Measurements from ENCODE around the gene TRPC4. TPM values are rescaled to one million over a fixed set of nuclear protein-coding genes. Genes with fewer than 3 reads are reported as not detected.

The TRPC4 gene
- total RNA-seq, 1 experiment from 2014 or later, result 0.22 TPM

DNA sequence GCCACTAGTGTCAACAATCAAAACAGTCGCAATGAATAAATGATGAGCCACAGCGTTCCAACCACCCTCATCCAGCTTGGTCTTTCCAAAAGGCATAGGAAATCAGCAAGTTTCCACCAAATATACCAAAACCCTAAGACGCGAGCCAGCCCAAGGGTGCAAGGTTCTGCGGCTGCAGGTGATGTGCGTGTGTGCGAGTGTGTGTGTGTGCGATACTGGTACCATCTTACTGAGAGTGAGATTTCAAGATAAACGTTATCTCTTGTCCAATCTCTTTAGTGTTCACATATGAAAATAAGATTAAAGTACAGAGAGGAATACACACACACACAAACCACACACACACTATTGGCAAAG lies 895 bp upstream of the TRPC4 start:
- no peak for ATAC-seq
- TF ChIP-seq, protein P1, sequence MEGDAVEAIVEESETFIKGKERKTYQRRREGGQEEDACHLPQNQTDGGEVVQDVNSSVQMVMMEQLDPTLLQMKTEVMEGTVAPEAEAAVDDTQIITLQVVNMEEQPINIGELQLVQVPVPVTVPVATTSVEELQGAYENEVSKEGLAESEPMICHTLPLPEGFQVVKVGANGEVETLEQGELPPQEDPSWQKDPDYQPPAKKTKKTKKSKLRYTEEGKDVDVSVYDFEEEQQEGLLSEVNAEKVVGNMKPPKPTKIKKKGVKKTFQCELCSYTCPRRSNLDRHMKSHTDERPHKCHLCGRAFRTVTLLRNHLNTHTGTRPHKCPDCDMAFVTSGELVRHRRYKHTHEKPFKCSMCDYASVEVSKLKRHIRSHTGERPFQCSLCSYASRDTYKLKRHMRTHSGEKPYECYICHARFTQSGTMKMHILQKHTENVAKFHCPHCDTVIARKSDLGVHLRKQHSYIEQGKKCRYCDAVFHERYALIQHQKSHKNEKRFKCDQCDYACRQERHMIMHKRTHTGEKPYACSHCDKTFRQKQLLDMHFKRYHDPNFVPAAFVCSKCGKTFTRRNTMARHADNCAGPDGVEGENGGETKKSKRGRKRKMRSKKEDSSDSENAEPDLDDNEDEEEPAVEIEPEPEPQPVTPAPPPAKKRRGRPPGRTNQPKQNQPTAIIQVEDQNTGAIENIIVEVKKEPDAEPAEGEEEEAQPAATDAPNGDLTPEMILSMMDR (conservative IDR thresholded peaks at IDR 0.05; ENCODE audit: low read depth, low read length), result no peak
- TF ChIP-seq EZH2phosphoT487 (IDR thresholded peaks at IDR 0.05; ENCODE audit: borderline replicate concordance, low read length) (no peak), EZH2 (IDR thresholded peaks at IDR 0.05; ENCODE audit: low read length, unreplicated experiment) (no peak)
- H4K20me1 ChIP-seq (ENCODE audit: low read length), result no peaks in the 10 kb centered on the region
- H3K9me3 ChIP-seq (ENCODE audit: low read length), result no peaks in the 10 kb centered on the region
- H3K9me2 ChIP-seq (replicated peaks; ENCODE audit: low read length), result no peaks in the 10 kb centered on the region
- no peaks in the 10 kb centered on the region for H3K36me3 ChIP-seq (ENCODE audit: low read depth, low read length)
- POLR2A ChIA-PET (ENCODE audit: unreplicated experiment), result no interaction called here
- BruUV-seq (replicated peaks), result no TSS peak
- H3K9ac ChIP-seq (ENCODE audit: low read length), result no peak overlapping the region
- intact Hi-C loops (cut with micrococcal nuclease), result loop anchor here (5.0 to 10.0 kb wide), 2 partner anchors 344 to 662 kb away; no protein-coding TSS in a partner anchor
- H3F3A ChIP-seq (ENCODE audit: low read length, unreplicated experiment), result no peaks in the 10 kb centered on the region
- CTCF ChIA-PET, result interaction anchor here (0.5 to 1.4 kb wide), 5 partner anchors 22 to 711 kb away, joined by 3 to 4 read pairs (median 4); no protein-coding TSS in a partner anchor
- peaks cover 77% of the 10 kb centered on the region for H3K27me3 ChIP-seq (ENCODE audit: low read length)
- H3K27ac ChIP-seq (ENCODE audit: low read length), result no peak overlapping the region
- peaks cover 15% of the 10 kb centered on the region for H3K4me1 ChIP-seq (ENCODE audit: insufficient read depth, low read length)
- H2AFZ ChIP-seq (ENCODE audit: low read length), result peak overlapping the region; percentile 63; the same call in 1 of the 2 replicates
- peak overlapping the region; percentile 62 for H3K4me3 ChIP-seq (ENCODE audit: low read length)
- no peak for DNase-seq
- no peaks in the 10 kb centered on the region for H3K79me2 ChIP-seq (ENCODE audit: low read length)
- peak overlapping the region; percentile 81 for H3K4me2 ChIP-seq (ENCODE audit: low read length)

DNA sequence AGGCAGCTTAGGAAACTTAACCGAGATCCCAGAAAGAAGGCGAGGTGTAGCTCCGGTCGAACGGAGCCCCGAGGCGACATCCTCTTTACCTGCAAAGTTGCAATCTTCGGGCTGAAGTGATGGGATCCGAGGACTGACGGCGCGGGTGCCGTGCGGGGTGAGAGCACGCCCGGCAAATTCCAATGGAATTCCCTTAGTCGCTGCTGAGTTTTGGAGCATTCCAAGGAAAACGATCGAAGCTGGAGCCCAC lies 141 bp downstream of the TRPC4 start:
- H2AFZ ChIP-seq (ENCODE audit: low read length), result peak overlapping the region; percentile 63; the same call in 1 of the 2 replicates
- no peaks in the 10 kb centered on the region for H3K79me2 ChIP-seq (ENCODE audit: low read length)
- no peak overlapping the region for H3K9ac ChIP-seq (ENCODE audit: low read length)
- H3F3A ChIP-seq (ENCODE audit: low read length, unreplicated experiment), result no peaks in the 10 kb centered on the region
- BruUV-seq (replicated peaks), result no TSS peak
- intact Hi-C loops (cut with micrococcal nuclease), result loop anchor here (5.0 kb wide), 1 partner anchor 227 kb away; no protein-coding TSS in a partner anchor
- H3K9me3 ChIP-seq (ENCODE audit: low read length), result no peaks in the 10 kb centered on the region
- peaks cover 67% of the 10 kb centered on the region for H3K27me3 ChIP-seq (ENCODE audit: low read length)
- H3K4me1 ChIP-seq (ENCODE audit: insufficient read depth, low read length), result peaks cover 15% of the 10 kb centered on the region
- ChIA-PET CTCF (no interaction called here), POLR2A (ENCODE audit: unreplicated experiment) (no interaction called here)
- H3K27ac ChIP-seq (ENCODE audit: low read length), result no peak overlapping the region
- DNase-seq (no peak), ATAC-seq (no peak)
- H4K20me1 ChIP-seq (ENCODE audit: low read length), result no peaks in the 10 kb centered on the region
- no peaks in the 10 kb centered on the region for H3K9me2 ChIP-seq (replicated peaks; ENCODE audit: low read length)
- H3K4me3 ChIP-seq (ENCODE audit: low read length), result peak overlapping the region; percentile 62
- no peaks in the 10 kb centered on the region for H3K36me3 ChIP-seq (ENCODE audit: low read depth, low read length)
- TF ChIP-seq EZH2phosphoT487 (IDR thresholded peaks at IDR 0.05; ENCODE audit: borderline replicate concordance, low read length) (no peak), EZH2 (IDR thresholded peaks at IDR 0.05; ENCODE audit: low read length, unreplicated experiment) (peak; percentile 80)
- TF ChIP-seq, protein P1 (conservative IDR thresholded peaks at IDR 0.05; ENCODE audit: low read depth, low read length), result no peak
- H3K4me2 ChIP-seq (ENCODE audit: low read length), result peak overlapping the region; percentile 81

DNA sequence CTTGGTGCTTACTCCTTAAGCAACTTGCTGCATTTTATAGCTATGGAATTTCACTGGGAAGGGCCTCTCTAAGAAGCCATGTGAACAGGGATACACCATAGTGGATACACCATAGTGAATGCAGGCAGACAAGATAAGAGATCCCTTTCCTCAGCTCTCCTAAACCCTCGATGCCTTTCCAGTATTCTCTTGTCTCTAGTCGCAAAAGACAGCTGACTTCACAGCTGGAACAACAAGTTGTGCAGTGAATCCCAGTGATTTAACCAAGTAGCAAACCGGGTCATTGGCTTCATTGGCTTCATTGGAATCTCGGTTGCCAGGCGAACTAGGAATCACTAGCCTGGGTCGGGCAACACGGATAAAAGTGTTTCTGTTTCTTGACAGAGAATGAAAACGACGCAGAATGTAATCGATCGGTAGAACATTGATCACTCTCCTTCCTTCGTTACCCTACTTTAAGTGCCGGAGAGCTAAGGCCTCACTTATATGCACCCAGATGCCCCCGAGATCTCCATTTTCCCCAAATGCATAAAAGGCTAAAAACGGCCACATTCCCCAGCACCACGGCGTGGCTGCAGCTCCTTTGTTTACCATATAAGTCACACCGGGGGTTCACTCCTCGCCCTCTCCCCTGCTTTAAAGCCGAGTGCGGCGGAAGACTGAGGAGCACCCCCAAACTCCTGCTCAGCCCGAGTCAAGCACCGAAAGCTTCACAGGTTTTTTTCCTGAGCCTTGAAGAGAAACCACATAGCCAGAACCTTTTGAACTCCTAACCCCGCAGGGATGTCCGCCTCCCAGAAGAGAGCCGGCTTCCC lies 674 bp downstream of the TRPC4 start:
- H3K27ac ChIP-seq (ENCODE audit: low read length), result no peak overlapping the region
- POLR2A ChIA-PET (ENCODE audit: unreplicated experiment), result no interaction called here

More for the DNA sequence above, 674 bp downstream of the TRPC4 start:
- H3F3A ChIP-seq (ENCODE audit: low read length, unreplicated experiment), result no peaks in the 10 kb centered on the region
- no peaks in the 10 kb centered on the region for H3K9me2 ChIP-seq (replicated peaks; ENCODE audit: low read length)
- CTCF ChIA-PET, result interaction anchor here (1.5 kb wide), 1 partner anchor 713 kb away, joined by 3 read pairs; no protein-coding TSS in a partner anchor
- H3K79me2 ChIP-seq (ENCODE audit: low read length), result no peaks in the 10 kb centered on the region
- H3K4me2 ChIP-seq (ENCODE audit: low read length), result peak overlapping the region; percentile 81
- H3K36me3 ChIP-seq (ENCODE audit: low read depth, low read length), result no peaks in the 10 kb centered on the region
- peak overlapping the region; percentile 63; the same call in 1 of the 2 replicates for H2AFZ ChIP-seq (ENCODE audit: low read length)
- no peaks in the 10 kb centered on the region for H3K9me3 ChIP-seq (ENCODE audit: low read length)
- H4K20me1 ChIP-seq (ENCODE audit: low read length), result no peaks in the 10 kb centered on the region
- H3K4me1 ChIP-seq (ENCODE audit: insufficient read depth, low read length), result peaks cover 15% of the 10 kb centered on the region
- intact Hi-C loops (cut with micrococcal nuclease), result loop anchor here (5.0 kb wide), 1 partner anchor 227 kb away; no protein-coding TSS in a partner anchor
- no TSS peak for BruUV-seq (replicated peaks)
- ATAC-seq (no peak), DNase-seq (no peak)
- peak overlapping the region; percentile 62 for H3K4me3 ChIP-seq (ENCODE audit: low read length)
- H3K9ac ChIP-seq (ENCODE audit: low read length), result no peak overlapping the region
- H3K27me3 ChIP-seq (ENCODE audit: low read length), result peaks cover 67% of the 10 kb centered on the region
- TF ChIP-seq EZH2 (IDR thresholded peaks at IDR 0.05; ENCODE audit: low read length, unreplicated experiment) (no peak), EZH2phosphoT487 (IDR thresholded peaks at IDR 0.05; ENCODE audit: borderline replicate concordance, low read length) (no peak)
- TF ChIP-seq, protein P1 (conservative IDR thresholded peaks at IDR 0.05; ENCODE audit: low read depth, low read length), result no peak
